Mesothelial cell of epicardium (in vitro differentiated cells): ENCODE data around the gene C12orf50. TPM values are rescaled to one million over a fixed set of nuclear protein-coding genes. Genes with fewer than 3 reads are reported as not detected.

Source experiments
- DNase-seq, 2 experiments: peaks; one replicate each; pipeline ENCODE4 v3.0.0; 2021; ENCODE audit warnings: low spot score in 2 of 2; ENCODE audit not compliant: unreplicated experiment in 2 of 2
- H3K27ac Mint-ChIP-seq: 2 replicates; pipeline ENCODE4 v1.8.0; 2021; ENCODE audit warnings: mixed read lengths
- H3K27me3 Mint-ChIP-seq: 2 replicates; pipeline ENCODE4 v1.8.0; 2021; ENCODE audit warnings: low read depth, mixed read lengths
- H3K36me3 Mint-ChIP-seq: 2 replicates; pipeline ENCODE4 v1.8.0; 2021; ENCODE audit warnings: mixed read lengths
- H3K4me1 Mint-ChIP-seq: 2 replicates; pipeline ENCODE4 v1.8.0; 2021; ENCODE audit warnings: mixed read lengths
- H3K4me3 Mint-ChIP-seq: 2 replicates; pipeline ENCODE4 v1.8.0; 2021; ENCODE audit warnings: mild to moderate bottlenecking, moderate library complexity, mixed read lengths
- H3K9me3 Mint-ChIP-seq: 2 replicates; pipeline ENCODE4 v1.8.0; 2021; ENCODE audit warnings: mixed read lengths
- CTCF ChIP-seq: fragments of 200-600 bp; sonication (generic); IDR thresholded peaks from one replicate; pipeline ENCODE4 v1.5.0; 2021; ENCODE audit warnings: antibody characterized with exemption; ENCODE audit not compliant: unreplicated experiment
- total RNA-seq: library from RNA; stranded (reverse); gene quantifications from 3 replicates; pipeline ENCODE4 v1.2.1, GENCODE V29; 2021

Gene C12orf50
- total RNA-seq, 1 donor from 2014 or later: 0.13 TPM

DNA sequence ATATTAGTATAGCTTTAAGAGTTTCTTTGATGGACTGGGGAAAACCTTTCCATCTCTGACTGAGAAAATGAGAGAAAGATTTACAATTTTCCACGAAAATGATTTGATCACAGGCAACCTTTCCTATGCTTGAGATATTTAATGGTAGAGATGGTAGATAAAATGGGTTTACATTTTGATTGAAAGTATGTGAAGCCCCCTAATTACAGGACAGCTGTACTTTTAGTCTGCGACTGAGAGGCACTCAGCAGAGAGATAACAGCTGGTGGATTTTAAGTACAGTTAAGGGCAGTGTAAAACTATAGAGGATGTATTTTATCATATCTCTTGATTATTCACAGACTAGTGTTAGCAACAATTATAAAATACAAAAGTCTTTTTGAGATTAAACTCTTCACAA is 40.7 kb downstream of the C12orf50 start:
- TF ChIP-seq CTCF: no peak
- H3K27me3 Mint-ChIP-seq: no peaks in the 10 kb centered on the region
- H3K4me3 Mint-ChIP-seq: no peak overlapping the region
- H3K4me1 Mint-ChIP-seq: no peaks in the 10 kb centered on the region
- no peaks in the 10 kb centered on the region for H3K9me3 Mint-ChIP-seq
- H3K36me3 Mint-ChIP-seq: no peaks in the 10 kb centered on the region
- H3K27ac Mint-ChIP-seq: no peak overlapping the region
- no peak for DNase-seq

- Mint-ChIP-seq H3K27ac (no peak overlapping the region), H3K27me3 (no peaks in the 10 kb centered on the region), H3K4me1 (peaks cover 4% of the 10 kb centered on the region), H3K4me3 (no peak overlapping the region), H3K9me3 (no peaks in the 10 kb centered on the region), H3K36me3 (no peaks in the 10 kb centered on the region)
- DNase-seq: no peak
- no peak for TF ChIP-seq CTCF
Measured at GRCh38 chr12:87985069-87985675, 44.0 kb downstream of the C12orf50 start.

DNA sequence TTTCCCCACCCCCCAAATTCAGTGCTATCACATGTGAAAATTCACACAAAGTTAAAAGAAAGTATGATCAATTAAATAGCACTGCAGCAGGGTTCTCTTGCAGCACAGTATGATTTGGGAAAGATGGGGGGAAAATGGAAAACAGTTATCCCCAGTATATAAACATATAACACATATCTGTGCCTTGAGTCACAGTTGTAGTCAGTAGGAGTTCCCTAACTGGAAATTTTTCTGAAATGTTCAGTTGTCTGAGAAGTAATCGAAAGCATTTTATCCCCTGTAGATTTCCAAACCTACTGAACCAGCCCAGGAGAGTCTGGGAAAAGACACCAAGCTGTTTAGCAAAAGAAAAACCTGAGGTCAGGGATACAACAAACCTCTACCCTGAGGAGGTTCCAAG is 47.0 kb downstream of the C12orf50 start:
- H3K27ac Mint-ChIP-seq: no peak overlapping the region
- no peak for DNase-seq
- no peaks in the 10 kb centered on the region for H3K36me3 Mint-ChIP-seq
- H3K4me3 Mint-ChIP-seq: no peak overlapping the region
- H3K4me1 Mint-ChIP-seq: peaks cover 4% of the 10 kb centered on the region
- peaks cover 2% of the 10 kb centered on the region for H3K9me3 Mint-ChIP-seq
- no peaks in the 10 kb centered on the region for H3K27me3 Mint-ChIP-seq
- TF ChIP-seq CTCF: no peak

- no peak overlapping the region for H3K27ac Mint-ChIP-seq
- H3K4me3 Mint-ChIP-seq: no peak overlapping the region
- H3K27me3 Mint-ChIP-seq: no peaks in the 10 kb centered on the region
- no peaks in the 10 kb centered on the region for H3K36me3 Mint-ChIP-seq
- no peak for TF ChIP-seq CTCF
- peaks cover 4% of the 10 kb centered on the region for H3K4me1 Mint-ChIP-seq
- peaks cover 6% of the 10 kb centered on the region for H3K9me3 Mint-ChIP-seq
- no peak for DNase-seq
Measured at GRCh38 chr12:87981495-87981894, 47.7 kb downstream of the C12orf50 start.

- DNase-seq: no peak
- Mint-ChIP-seq H3K4me3 (no peak overlapping the region), H3K27me3 (no peaks in the 10 kb centered on the region), H3K9me3 (peaks cover 22% of the 10 kb centered on the region), H3K27ac (no peak overlapping the region), H3K36me3 (no peaks in the 10 kb centered on the region), H3K4me1 (no peaks in the 10 kb centered on the region)
- no peak for TF ChIP-seq CTCF
Measured at GRCh38 chr12:87975879-87976278, 53.3 kb downstream of the C12orf50 start.

DNA sequence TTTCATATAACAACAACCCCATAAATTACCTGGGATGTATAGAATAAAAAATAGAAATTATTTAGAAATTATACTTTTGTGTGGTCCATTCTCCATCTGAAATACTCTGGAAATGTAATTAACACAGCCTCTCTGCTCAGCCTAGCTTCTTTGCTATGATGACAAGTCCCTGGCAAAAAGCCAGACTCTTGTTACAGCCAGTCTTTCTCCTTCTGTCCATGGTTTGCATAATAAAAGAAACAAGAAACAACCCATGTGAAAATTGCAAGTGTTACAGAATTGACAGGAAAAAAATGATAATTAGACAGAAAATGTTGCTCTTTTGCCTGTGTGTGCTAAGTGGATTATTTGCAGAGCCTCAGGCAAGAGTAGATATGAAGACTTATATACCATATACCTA is 61.3 kb downstream of the C12orf50 start:
- no peaks in the 10 kb centered on the region for H3K4me1 Mint-ChIP-seq
- H3K36me3 Mint-ChIP-seq: peaks cover 2% of the 10 kb centered on the region

More for the DNA sequence above, 61.3 kb downstream of the C12orf50 start:
- H3K4me3 Mint-ChIP-seq: no peak overlapping the region
- peaks cover 9% of the 10 kb centered on the region for H3K9me3 Mint-ChIP-seq
- no peaks in the 10 kb centered on the region for H3K27me3 Mint-ChIP-seq
- no peak overlapping the region for H3K27ac Mint-ChIP-seq
- no peak for TF ChIP-seq CTCF
- DNase-seq: no peak
